ENCODE results near the gene ADO.

- TF ChIP-seq PBX3 (IDR thresholded peaks at IDR 0.05) (no peak), JUND (IDR thresholded peaks at IDR 0.05) (no peak), CTCF (IDR thresholded peaks at IDR 0.05) (no peak), SMC3 (IDR thresholded peaks at IDR 0.05; ENCODE audit: low read depth, low read length) (no peak), EZH2phosphoT487 (IDR thresholded peaks at IDR 0.05; ENCODE audit: borderline replicate concordance, low read depth) (no peak)
Observed at GRCh38 chr10:62795762-62796161, 8.8 kb upstream of the ADO start.

Data from SK-N-SH (cell line).